HG02970 (cell line): ENCODE measurements around the gene CPNE5.

Experiments used
- ATAC-seq: cut with Tn5 transposase; IDR thresholded peaks from one replicate; pipeline ENCODE4 v1.9.1; 2021; ENCODE audit warnings: mild to moderate bottlenecking, moderate library complexity, moderate number of reproducible peaks; ENCODE audit not compliant: unreplicated experiment, low FRiP score

CPNE5 gene

DNA sequence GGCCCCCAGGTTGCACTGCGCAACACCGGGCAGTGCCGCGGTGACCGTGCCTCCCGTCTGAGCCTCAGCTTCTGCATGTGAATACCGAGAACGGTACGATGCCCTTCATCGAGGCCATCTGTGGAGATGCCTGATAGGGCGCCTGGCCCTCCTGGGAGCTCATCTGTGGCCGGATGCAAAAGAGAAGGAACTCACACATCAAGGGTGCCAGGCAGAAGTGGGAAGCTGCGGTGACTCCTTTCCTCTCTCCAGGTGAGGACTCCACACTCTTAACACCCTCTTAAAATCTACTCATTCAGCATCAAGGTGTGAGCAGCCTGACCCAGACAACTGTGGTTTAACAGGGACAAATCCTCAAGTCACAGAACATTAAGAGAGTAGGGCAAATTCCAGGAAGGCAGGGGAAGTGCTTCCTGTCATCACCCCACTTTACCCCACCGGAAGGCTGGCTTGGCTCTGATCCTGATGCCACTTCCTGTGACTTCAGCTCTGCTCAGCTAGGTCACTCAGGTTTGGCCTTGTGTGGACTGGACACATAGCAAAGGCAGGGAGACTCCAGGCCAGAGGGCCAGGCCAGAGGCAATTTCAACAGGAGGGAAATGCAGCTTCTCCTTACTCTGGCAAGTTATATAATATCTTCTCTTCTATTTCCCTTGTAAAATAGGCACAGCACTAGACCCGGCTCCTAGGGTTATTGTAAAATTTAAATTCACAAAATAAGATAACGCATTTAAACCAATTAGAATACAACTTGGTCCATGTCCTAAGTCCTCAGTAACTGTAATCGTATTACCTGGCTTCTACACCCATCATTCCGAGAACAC is 69.4 kb downstream of the CPNE5 start:
- no peak for ATAC-seq

DNA sequence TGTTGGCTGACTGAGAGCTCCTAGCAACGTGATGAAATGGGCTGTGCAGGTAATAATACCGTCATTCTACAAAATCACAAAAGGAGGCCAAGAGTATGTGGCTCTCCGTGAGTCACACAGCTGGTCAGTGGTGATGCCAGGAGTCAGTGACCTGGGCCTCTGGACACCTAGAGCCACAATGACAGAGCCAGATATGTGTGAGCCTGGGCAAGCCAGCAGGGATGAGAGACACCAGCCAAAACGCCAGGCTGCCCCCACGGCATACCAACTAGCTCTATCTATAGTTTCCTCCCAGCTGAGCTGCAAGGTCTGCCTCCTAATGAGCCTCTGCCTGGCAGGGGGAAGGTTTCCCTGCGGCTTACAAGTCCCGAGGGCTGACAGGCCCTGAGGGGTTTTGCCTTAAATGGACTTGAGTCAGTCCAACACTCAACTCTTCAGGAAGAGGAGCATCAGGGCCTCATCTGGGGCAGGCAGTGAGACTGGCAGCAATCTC is 70.0 kb downstream of the CPNE5 start:
- ATAC-seq, result no peak

DNA sequence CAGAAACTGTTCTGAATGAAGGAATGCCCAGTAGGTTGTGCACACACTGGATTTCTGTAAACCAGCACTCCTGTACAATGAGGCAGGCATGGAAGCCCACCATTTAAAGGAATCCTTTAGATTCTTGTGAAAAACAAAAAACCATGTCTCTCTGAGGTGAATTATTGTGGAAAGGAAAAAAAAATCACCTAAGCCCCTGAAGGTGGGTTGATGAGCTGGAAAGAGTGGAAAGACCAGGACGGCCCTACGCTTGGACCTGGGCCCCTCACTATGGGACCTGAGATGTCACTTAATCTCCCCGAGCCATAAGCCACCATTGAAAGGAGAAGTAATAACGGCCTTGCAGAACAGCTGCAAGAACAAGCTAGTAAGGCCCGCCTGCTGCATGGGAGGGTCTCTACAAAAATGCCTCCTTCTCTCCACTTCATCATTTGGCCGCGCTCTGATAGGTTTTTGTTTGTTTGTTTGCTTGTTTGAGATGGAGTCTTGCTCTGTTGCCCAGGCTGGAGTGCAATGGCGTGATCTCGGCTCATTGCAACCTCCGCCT is 72.8 kb downstream of the CPNE5 start:
- ATAC-seq, result no peak

DNA sequence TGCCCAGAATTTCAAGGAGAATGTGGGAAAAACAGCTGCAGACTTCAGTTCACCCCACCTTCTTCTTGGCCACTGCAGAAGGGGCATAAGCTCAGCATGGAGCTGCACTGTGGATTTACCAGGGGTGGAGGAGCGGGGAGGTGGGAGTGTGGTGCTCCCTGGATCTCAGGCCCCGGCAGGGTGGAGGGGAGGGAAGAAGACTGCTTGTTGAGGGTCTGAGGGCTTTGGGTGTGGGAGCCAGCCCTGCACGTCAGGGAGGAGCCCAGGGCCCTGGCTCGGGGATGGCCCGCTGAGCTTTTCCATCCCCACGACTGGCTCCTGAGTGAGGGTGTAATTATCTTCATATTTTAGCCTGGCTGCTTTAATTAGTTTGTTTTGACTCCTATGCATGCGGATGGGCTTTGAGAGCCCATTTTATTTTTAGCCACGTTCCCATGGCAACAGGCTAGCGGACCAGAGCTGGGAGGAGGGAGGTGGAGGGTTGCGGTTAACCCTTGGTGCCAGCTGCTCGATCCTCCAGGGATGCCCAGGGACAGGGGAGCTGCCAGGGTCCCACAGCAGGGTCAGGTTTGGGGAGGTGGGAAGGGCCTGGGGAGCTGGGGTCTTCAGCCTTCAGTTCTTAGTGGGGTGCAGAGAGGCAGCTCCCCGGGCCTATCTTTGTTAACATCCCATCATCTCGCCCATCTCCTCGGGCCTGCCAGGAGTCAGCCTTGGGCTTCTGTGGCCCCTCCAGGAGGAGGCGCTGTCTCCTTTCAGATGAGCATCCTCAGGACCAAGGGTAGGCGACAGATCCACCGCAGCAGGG is 73.4 kb downstream of the CPNE5 start:
- no peak for ATAC-seq

DNA sequence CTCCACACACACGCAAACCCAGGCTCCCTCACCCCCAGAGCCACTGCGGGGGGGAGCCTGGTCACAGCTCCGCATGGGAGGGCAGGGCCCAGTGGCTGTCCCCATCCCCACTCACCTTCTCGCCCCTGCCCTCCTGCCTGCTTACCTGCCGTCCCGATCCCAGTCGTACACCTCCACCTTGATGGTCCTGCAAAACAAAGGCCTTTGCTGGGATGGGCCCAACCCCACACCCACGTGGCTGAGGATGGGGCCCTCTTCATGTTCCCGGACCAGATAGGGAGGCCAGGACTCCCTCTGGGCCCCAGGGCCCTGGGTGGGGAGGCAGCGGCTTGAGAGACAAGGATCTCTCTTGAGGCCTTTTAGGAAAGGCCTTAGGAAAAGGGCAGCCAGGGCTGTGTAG is 74.1 kb downstream of the CPNE5 start:
- no peak for ATAC-seq

DNA sequence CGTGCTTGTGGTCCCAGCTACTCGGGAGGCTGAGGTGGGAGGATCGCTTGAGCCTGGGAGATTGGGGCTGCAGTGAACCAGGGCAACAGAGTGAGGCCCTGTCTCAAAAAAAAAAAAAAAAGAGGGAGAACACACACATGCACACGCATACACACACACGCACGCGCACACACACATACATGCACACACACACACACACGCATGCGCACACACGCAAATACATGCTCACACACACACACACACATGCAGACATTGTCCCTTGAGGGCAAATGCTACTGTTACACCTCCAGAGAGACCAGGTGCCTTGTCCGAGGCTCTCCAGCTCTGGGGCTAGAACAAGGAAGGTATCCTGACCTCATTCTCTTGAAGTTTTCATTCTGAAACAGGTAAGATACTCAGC is 77.1 kb downstream of the CPNE5 start:
- no peak for ATAC-seq

DNA sequence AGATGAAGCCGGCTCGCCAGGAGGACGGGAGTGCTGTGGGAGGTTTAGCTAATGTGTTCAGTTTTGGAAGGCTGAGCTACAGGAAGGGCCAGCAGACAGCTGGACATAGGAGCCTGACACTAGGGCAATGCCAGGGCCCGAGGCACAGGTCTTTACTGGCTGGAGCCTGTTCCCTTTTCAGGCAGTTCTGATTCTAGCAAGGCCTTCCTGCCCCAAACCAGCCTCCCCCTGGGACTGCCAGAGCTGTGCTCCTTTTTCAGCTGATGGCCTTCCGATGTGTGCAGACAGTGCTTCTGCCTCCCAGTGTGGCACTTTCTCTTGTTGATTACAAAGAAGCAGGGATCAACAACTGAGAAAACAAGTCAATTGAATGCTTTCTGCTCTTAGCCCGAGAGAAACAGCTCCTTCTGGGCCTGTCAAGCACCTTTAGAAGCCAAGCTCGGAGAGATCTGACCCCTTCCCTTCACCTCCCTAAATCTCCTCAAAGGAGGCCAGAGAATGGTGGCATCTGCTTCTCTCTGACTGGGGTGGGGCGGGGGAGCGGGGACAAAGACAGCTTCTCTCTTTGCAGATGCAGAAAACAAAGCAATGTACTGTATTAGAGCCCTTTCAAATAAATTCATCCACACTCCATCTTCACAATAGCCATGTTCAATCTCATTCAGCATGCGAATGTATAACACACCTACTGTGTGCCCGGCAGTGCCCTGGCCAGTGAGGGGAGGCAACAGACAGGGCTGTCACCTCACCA is 78.4 kb downstream of the CPNE5 start:
- ATAC-seq, result no peak

DNA sequence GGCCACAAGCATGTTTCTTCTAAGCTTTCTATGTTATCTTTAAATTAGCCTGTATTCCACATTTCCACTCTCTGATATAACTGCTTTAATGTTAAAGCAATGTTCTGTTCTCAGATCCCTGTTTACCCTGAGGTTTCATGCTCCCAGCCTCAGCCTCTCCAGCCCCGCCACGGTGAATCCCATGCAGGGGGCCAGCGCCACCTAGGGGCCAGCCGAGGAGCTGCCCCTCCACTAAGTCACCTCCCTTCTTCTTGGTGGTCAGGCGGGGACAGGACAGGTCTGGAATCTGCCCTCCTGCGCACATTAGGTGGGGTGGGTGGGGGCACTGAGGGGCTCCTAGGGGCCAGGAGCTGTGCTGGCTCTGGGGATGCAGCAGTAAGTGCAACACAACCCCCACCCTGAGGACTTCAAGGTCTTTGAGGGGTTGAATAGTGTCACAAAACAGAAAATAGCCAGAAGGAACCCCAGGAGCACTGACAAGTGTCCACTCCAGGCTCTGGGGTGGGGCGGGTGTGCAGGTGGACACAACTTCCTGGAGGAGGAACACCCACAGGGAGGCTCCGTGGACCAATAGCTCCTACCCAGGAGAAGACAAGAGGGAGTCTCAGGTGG is 80.0 kb downstream of the CPNE5 start:
- ATAC-seq, result no peak

DNA sequence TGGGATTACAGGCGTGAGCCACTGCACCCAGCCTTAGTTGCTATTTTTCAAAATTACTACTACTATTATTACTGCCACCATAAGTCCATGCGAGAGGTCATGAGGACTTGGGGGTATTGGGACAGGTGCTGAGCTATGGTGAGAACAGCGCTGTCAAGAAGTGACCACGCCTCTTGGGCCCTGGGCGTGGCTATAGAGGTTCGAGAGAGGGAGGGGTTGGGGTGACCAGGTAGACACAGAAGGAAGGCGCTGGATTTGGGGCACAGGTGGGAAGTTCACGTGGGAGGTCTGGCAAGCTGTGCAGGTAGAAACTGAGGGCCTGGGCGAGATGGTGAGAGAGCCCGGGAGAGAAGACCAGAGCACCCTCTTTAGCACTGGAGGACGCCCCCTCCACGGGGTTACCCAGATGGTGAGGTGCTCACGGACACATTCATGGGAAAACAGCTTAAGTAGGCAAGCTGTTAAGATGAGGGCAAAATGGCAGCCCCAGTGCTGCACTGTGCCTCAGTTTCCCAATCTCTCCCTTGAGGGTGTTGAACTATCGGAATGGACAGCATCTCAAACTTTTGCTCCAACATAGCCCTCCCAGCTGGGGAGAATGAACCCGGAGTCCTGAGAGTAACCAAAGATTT is 80.6 kb downstream of the CPNE5 start:
- no peak for ATAC-seq

DNA sequence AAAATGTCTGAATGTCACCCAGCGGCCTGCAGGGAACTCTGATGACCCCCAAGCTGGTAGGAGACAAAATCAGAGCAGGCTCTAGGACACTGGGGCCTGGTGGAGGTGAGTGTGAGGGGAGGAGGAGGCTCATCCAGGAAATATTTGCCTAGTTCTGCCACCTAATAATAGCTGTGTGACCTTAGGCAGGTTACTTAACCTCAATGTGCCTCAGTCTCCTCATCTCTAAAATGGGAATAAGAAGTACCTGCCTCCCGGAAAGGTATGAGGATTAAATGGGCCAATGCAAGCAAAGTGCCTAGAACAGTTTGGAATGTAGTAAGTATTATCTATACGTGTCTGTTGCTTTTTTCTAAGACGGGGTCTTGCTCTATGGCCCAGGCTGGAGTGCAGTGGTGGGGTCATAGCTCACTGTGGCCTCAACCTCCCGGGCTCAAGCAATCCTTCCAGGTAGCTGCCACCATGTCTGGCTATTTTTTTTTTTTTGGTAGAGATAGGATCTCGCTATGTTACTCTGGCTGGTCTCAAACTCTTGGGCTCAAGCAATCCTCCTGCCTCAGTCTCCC is 81.2 kb downstream of the CPNE5 start:
- ATAC-seq, result no peak

DNA sequence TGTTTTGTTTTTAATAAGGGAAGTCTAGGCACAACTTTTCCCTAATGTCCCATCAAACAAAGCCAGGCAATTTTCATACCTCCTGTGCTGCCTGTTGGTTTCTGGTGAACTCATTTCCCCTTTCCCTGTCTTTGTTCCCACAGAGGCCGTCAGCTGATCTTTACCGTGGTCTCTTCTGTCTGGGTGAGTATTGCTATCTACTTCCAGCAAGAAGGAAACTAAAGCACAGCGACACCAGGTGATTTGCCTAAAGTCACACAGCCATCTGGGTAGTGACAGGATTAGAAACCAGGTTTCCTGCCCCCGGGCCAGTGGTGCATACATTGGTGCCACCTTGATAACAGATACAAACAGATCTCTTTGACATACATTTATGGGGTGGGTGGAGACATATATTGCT is 82.0 kb downstream of the CPNE5 start:
- no peak for ATAC-seq

DNA sequence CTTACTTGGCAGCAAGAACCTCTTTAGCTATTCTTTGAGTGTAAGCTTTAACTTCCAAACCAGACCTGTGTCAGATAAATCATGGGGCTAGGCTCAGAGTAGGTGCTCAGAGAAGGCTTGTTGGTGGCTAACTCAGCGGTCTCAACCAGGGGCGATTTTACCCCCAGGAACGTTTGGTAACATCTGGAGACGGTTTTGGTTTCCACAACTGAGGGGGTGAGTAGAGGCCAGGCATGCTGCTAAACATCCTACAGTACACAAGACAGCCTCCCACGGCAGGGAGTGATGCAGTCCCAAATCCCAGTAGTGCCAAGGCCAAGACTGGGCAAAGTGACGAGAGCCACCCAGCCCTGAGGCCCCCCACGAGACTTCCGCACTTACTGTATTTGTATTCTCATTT is 82.5 kb downstream of the CPNE5 start:
- no peak for ATAC-seq

DNA sequence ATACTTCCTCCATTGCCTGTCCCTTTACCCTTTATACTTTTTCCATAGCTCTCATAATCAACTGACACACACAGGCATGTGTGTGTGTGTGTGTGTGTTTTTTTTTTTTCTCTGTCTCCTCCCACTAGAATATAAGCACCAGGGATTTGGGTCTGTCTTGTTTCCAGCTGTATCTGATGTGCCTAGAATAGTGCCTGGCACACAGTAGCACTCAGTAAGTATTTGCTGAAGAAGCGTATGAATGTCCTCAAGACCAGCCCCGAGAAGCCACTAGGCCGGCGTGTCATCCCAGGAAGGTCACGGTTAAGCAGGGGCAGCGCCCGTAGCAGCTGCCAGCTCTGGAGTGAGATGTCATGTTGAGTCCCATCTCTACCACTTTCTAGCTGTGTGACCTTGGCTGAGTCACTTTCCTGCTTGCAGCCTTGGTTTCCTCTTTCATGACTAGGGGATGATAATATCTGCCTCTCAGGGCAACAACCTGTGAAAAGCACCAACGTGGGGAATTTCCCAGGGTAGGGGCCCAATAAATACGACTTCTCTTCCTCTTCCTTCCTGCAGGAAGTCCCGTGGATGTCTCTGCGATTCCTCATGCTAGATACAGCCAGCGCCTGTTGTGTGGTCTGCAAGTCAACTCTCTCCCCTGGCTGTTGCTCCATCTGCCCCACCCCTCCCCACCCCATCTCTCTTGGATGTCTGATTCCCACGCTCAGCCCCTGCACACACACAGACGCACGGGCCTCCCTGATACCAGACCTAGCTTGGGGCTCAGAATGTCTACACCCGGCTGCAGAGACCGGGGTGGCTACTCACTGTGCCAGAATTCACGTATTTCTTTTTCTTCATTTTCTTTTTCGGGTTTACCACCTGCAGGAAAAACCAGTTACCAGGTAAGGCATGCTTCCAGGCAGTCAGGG is 83.6 kb downstream of the CPNE5 start:
- no peak for ATAC-seq

DNA sequence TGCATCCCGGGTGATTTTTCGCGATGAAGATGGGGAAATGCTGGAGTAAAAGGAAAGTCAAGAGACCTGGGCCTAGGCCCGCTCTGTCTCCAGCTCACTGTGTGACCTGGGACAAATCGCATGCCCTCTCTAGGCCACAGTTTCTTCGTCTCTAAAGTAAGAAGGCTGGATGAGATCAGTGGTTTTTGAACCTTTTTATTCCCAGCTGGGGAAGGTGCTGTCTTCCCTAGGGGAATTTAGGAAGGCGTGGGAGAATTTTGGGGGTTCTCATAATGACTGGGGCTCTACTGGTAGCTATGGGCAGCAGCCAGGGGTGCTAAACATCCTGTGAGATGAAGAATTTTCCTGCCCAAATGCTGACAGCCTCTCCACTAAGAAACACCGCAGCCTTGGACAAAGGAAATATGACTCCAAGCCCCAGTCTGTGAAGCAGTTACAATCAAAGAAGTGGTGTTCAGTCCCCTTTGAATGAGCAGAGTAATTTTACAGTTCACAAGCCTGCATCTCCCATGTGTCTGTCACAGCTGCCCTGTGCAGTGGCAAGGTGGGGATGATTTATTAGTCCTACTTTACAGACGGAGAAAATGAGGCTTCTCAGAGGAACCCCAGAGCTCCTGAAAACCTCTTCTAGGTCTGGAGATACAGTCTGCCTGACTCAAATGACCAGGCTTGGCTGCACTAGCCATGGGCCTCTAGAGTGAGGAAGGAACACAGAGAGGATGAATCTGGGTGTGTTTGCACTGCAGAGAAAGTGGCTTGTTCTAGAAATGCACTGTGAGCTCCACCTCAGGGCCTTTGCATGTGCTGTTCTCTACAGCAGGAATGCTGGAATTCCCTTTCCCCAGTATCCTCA is 84.4 kb downstream of the CPNE5 start:
- no peak for ATAC-seq

DNA sequence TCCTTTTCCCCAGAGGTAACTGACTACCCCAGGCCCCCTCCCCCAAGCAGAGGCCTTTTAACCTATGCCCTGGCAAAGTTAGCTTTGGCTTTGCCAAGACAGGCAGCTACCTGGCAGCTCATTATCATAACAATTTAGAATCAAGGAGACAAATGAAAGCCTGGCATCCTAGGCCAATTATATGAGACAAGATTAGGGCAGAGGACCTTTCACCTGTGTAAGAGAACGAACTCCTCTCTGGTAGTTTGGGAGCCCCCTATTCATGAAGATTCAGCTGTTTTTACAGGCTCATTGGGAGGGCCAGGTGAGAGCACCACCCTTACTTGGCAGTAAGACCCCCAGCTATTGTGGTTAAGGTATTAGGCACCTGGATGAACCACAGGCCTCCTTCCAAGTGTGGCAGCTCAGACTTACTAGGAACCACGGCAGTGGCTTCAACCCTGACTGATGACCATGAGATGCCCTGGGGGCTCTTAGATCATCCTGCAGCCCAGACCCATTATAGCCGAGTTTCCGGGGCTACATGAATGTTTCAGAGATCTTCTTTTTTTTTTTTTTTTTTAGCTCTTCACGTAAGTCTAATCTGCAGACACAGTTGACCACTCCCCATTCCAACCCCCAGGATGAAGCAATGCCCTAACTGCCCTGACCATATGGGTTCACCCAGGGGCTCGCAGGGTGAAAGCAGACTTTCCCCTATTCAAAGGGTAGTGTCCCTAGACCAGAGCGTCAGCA is 85.4 kb downstream of the CPNE5 start:
- ATAC-seq, result no peak

DNA sequence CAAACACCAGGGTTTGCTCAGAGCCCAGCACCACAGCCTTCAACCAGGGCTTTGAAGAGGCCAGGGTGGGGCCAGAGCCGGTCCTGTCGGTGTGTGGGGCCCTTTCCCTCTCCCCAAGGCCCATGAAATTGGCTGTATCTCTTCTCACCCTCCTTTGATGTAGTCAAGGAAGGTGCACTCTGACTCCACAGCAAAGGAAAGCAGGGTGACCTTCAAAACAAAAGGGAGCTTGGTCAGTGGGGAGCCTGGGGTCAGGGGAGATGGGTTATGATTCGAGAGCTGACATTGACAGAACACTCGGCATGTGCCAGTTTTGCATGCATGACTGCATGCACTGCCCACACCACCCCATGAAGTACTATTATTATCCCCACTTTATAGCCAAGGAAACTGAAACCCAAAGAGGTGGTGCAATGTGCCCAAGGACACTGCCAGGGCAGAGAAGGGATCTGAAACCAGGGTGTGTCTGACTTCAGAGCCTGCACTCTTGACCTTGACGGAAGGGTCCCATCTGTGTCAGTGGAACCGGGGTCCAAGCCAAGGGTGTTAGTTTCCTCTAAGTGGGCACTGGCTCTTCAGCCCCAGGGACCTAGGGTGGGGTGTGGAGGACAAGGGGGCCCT is 86.2 kb downstream of the CPNE5 start:
- no peak for ATAC-seq
